Epithelial cell of esophagus (primary cell): ENCODE data around the gene MYOM1.
A peak's percentile ranks its signal among the peaks of the same experiment; 100 is the strongest.

Source experiments
- DNase-seq: peaks from one replicate; pipeline ENCODE4 v3.0.0; 2010; ENCODE audit warnings: low read depth
- H3K4me3 ChIP-seq: 2 replicates; pipeline ENCODE4 v1.5.1; 2011; ENCODE audit warnings: mild to moderate bottlenecking, low read length, control low read depth
- CTCF ChIP-seq: IDR thresholded peaks from 2 replicates; pipeline ENCODE4 v1.5.1; 2011; ENCODE audit warnings: low read depth, mild to moderate bottlenecking, low read length, control low read depth, inconsistent platforms; ENCODE audit not compliant: insufficient read depth; ENCODE audit errors: missing control alignments

Gene MYOM1

DNA sequence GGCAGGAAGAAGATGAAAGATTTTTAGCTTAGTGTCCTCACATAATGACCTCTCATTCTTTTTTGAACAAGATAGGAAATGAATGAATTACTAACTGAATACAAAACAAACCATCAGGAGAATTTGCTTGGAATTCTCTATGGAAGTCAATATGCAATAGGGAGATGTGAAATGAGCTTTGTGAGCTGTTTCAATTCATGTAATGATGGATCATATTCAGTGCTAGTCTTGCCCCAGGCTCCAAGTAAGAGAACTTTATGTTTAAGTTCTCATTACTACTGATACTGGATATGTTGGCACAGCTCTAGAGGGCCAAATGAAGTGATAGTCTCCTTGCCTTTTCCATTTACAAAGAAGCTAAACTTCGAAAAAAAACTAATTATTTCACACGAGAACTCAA, 29.2 kb downstream of the MYOM1 start:
- H3K4me3 ChIP-seq: no peak overlapping the region
- DNase-seq: no peak
- no peak for TF ChIP-seq CTCF

GRCh38 chr18:3189884-3190283, 29.9 kb downstream of the MYOM1 start:
- peak; percentile 33 for DNase-seq
- no peak for TF ChIP-seq CTCF
- H3K4me3 ChIP-seq: no peak overlapping the region

- TF ChIP-seq CTCF: no peak
- H3K4me3 ChIP-seq: no peak overlapping the region
- no peak for DNase-seq
Observed at GRCh38 chr18:3186678-3187658, 32.8 kb downstream of the MYOM1 start.

DNA sequence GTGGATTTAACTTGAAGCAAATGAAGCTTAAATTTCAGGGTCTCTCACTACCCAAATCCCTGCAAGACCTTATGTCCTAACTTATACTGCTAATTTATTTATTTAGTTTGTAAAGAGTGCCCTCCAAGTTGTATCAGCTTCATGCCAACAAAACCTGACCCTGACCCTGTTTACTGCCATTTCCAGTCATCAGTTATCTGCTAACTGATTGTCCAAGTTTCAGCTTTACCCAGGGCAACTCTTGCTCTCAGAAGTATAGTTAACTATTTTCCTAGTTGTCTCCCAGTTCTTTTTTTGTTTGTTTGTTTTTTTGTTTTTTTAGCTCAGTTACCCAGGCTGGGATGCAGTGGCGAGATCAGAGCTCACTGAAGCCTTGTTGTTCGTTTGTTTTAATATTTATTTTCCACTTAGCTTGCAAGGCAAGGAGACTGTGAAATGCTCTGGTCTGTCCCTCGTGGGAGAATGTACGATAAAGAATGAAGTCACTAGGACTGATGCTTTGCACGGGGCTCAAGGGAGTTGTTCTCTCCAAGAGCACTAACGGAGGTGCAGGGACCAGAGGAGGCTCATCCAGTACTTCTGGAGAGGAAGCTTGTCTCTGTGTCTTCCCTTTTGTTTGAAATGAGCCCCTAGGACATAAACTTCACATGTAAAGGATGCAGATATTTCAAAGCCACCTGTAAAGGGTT, 35.3 kb downstream of the MYOM1 start:
- TF ChIP-seq CTCF: no peak
- no peak for DNase-seq
- H3K4me3 ChIP-seq: no peak overlapping the region

DNA sequence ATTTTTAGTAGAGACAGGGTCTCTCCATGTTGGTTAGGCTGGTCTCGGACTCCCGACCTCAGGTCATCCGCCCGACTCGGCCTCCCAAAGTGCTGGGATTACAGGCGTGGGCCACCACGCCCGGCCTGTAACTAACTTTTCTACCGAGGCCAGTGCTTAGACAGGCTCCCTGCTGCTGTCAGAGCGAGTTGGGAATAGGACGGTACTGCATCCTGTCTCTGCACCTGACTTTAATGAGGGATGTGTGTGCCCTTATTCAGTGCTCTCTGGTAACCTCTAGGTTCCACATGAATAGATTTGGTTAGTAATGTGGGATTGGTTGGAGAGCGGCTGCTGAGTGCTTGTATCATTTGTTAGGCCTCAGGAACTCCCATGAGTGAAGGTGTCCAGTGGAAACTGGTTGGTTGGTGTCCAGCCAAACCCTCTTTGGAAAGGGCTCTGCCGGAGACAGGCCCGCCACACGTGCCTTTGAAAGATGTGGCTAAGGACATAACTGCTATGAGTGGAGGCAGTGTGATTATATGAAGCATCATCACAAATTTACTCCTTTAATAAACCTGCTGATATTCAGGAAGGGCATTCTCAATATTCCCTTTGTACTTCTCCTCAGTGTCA, 36.6 kb downstream of the MYOM1 start:
- TF ChIP-seq CTCF: no peak
- DNase-seq: no peak
- no peak overlapping the region for H3K4me3 ChIP-seq

DNA sequence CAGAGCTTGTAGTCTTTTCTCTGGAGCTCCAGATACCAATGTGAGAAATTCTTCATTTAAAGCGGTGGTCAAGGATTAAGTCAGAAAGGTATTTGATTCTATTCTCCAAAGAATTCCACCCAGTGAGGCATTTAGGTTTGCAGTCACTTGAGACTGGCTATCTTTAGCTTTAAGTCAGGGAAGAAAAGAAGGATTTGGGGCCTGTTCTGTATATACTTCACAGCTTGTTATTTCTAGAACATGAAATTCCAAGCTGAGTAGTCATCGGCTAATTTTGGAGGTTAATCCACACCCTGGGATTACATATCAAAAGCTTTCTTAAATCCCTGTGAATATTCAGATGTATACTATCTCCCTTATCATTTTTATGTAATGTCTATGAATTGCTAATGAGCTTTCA, 39.4 kb downstream of the MYOM1 start:
- H3K4me3 ChIP-seq: no peak overlapping the region
- DNase-seq: peak; percentile 8
- no peak for TF ChIP-seq CTCF
